ENCODE data around the gene CTTN. TPM values are rescaled to one million over a fixed set of nuclear protein-coding genes. Genes with fewer than 3 reads are reported as not detected.

Gene CTTN
- total RNA-seq, 2 experiments from 2014 or later, result 5.0 to 9.3 TPM

GRCh38 chr11:70371241-70371640 lies 27.1 kb upstream of the CTTN start:
- no peak for DNase-seq (ENCODE audit: low spot score)

GRCh38 chr11:70372076-70372475 lies 26.3 kb upstream of the CTTN start:
- Histone ChIP-seq H3K79me2 (ENCODE audit: insufficient read depth, low read depth, low read length) (no peaks in the 10 kb centered on the region), H3K4me3 (ENCODE audit: low read depth, low read length, poor library complexity, severe bottlenecking) (no peak overlapping the region), H3K4me2 (ENCODE audit: low read length) (no peak overlapping the region), H2AFZ (ENCODE audit: low read length) (no peak overlapping the region), H3K4me1 (ENCODE audit: insufficient read depth, low read length, poor library complexity, severe bottlenecking) (no peaks in the 10 kb centered on the region), H4K20me1 (ENCODE audit: insufficient read depth, low read length) (no peaks in the 10 kb centered on the region), H3K9me3 (ENCODE audit: low read length) (no peaks in the 10 kb centered on the region), H3K36me3 (ENCODE audit: insufficient read depth, low read length) (peaks cover 55% of the 10 kb centered on the region), H3K27ac (ENCODE audit: low read depth, low read length, poor library complexity, severe bottlenecking) (no peak overlapping the region), H3K9me2 (ENCODE audit: insufficient read depth, low read length) (no peaks in the 10 kb centered on the region)
- ChIA-PET POLR2A (no interaction called here), CTCF (ENCODE audit: unreplicated experiment) (no interaction called here)
- intact Hi-C loops (cut with micrococcal nuclease; ENCODE audit: unreplicated experiment), result no loop called here
- BruUV-seq (replicated peaks), result no TSS peak
- TF ChIP-seq EZH2phosphoT487 (IDR thresholded peaks at IDR 0.05; ENCODE audit: borderline replicate concordance, low read depth, low read length) (no peak), CTCF (conservative IDR thresholded peaks at IDR 0.05; ENCODE audit: low read length) (no peak)
- DNase-seq (ENCODE audit: low spot score), result no peak

More at GRCh38 chr11:70371241-70371640, 27.1 kb upstream of the CTTN start:
- Histone ChIP-seq H3K9me2 (ENCODE audit: insufficient read depth, low read length) (no peaks in the 10 kb centered on the region), H2AFZ (ENCODE audit: low read length) (no peak overlapping the region), H4K20me1 (ENCODE audit: insufficient read depth, low read length) (no peaks in the 10 kb centered on the region), H3K79me2 (ENCODE audit: insufficient read depth, low read depth, low read length) (no peaks in the 10 kb centered on the region), H3K4me1 (ENCODE audit: insufficient read depth, low read length, poor library complexity, severe bottlenecking) (no peaks in the 10 kb centered on the region), H3K4me3 (ENCODE audit: low read depth, low read length, poor library complexity, severe bottlenecking) (no peak overlapping the region), H3K4me2 (ENCODE audit: low read length) (no peak overlapping the region), H3K36me3 (ENCODE audit: insufficient read depth, low read length) (peaks cover 53% of the 10 kb centered on the region), H3K27ac (ENCODE audit: low read depth, low read length, poor library complexity, severe bottlenecking) (no peak overlapping the region), H3K9me3 (ENCODE audit: low read length) (no peaks in the 10 kb centered on the region)
- intact Hi-C loops (cut with micrococcal nuclease; ENCODE audit: unreplicated experiment), result no loop called here
- ChIA-PET POLR2A (no interaction called here), CTCF (ENCODE audit: unreplicated experiment) (no interaction called here)
- TF ChIP-seq EZH2phosphoT487 (IDR thresholded peaks at IDR 0.05; ENCODE audit: borderline replicate concordance, low read depth, low read length) (no peak), CTCF (conservative IDR thresholded peaks at IDR 0.05; ENCODE audit: low read length) (no peak)
- no TSS peak for BruUV-seq (replicated peaks)

DNA sequence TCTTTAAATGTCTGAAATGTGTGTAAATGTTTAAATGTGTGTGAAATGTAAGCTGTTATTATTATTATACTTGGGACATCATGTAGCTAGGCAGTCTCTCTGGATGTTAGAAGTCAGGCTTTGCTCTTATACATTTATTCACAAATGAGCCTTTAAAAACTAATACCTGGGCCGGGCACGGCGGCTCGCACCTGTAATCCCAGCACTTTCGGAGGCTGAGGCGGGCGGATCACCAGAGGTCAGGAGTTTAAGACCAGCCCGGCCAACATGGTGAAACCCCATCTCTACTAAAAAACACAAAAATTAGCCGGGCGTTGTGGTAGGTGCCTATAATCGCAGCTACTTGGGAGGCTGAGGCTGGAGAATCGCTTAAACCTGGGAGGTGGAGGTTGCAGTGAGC lies 21.7 kb upstream of the CTTN start:
- no peak overlapping the region for H3K27ac ChIP-seq (ENCODE audit: low read depth, low read length, poor library complexity, severe bottlenecking)
- DNase-seq (ENCODE audit: low spot score), result no peak
- H3K4me3 ChIP-seq (ENCODE audit: low read depth, low read length, poor library complexity, severe bottlenecking), result no peak overlapping the region
- POLR2A ChIA-PET, result no interaction called here
- TF ChIP-seq EZH2phosphoT487 (IDR thresholded peaks at IDR 0.05; ENCODE audit: borderline replicate concordance, low read depth, low read length) (no peak), CTCF (conservative IDR thresholded peaks at IDR 0.05; ENCODE audit: low read length) (no peak)
- H3K4me1 ChIP-seq (ENCODE audit: insufficient read depth, low read length, poor library complexity, severe bottlenecking), result no peaks in the 10 kb centered on the region
- no peaks in the 10 kb centered on the region for H3K79me2 ChIP-seq (ENCODE audit: insufficient read depth, low read depth, low read length)
- H4K20me1 ChIP-seq (ENCODE audit: insufficient read depth, low read length), result no peaks in the 10 kb centered on the region
- H3K4me2 ChIP-seq (ENCODE audit: low read length), result no peak overlapping the region
- H3K9me2 ChIP-seq (ENCODE audit: insufficient read depth, low read length), result no peaks in the 10 kb centered on the region
- H2AFZ ChIP-seq (ENCODE audit: low read length), result no peak overlapping the region
- CTCF ChIA-PET (ENCODE audit: unreplicated experiment), result no interaction called here
- intact Hi-C loops (cut with micrococcal nuclease; ENCODE audit: unreplicated experiment), result no loop called here
- H3K9me3 ChIP-seq (ENCODE audit: low read length), result no peaks in the 10 kb centered on the region
- H3K36me3 ChIP-seq (ENCODE audit: insufficient read depth, low read length), result peaks cover 70% of the 10 kb centered on the region
- no TSS peak for BruUV-seq (replicated peaks)
